ENCODE measurements around the gene TANC1.
"Not testable (repeated sequence)": the region's sequence is repeated elsewhere in the genome, so short reads cannot be mapped to it uniquely, and the experiment has no call there.

The TANC1 gene

GRCh38 chr2:159082119-159082518, 113.7 kb downstream of the TANC1 start:
- Mint-ChIP-seq H3K9me3 (no peaks in the 10 kb centered on the region), H3K36me3 (ENCODE audit: low read depth) (no peaks in the 10 kb centered on the region), H3K27me3 (peaks cover 6% of the 10 kb centered on the region), H3K4me1 (ENCODE audit: low read depth) (peaks cover 10% of the 10 kb centered on the region), H3K27ac (no peak overlapping the region), H3K4me3 (no peak overlapping the region)
- no peak for DNase-seq

GRCh38 chr2:159084384-159085370, 116.2 kb downstream of the TANC1 start:
- no peak overlapping the region for H3K4me3 Mint-ChIP-seq
- H3K27me3 Mint-ChIP-seq = peaks cover 6% of the 10 kb centered on the region
- H3K36me3 Mint-ChIP-seq (ENCODE audit: low read depth) = no peaks in the 10 kb centered on the region
- no peak overlapping the region for H3K27ac Mint-ChIP-seq
- H3K4me1 Mint-ChIP-seq (ENCODE audit: low read depth) = peaks cover 20% of the 10 kb centered on the region
- no peak for DNase-seq
- no peaks in the 10 kb centered on the region for H3K9me3 Mint-ChIP-seq

- Mint-ChIP-seq H3K4me3 (no peak overlapping the region), H3K9me3 (no peaks in the 10 kb centered on the region), H3K27me3 (no peaks in the 10 kb centered on the region), H3K36me3 (ENCODE audit: low read depth) (no peaks in the 10 kb centered on the region), H3K4me1 (ENCODE audit: low read depth) (peaks cover 31% of the 10 kb centered on the region), H3K27ac (no peak overlapping the region)
- DNase-seq = no peak
These were observed 117.9 kb downstream of the TANC1 start for GRCh38 chr2:159086342-159086741.

- Mint-ChIP-seq H3K36me3 (ENCODE audit: low read depth) (no peaks in the 10 kb centered on the region), H3K9me3 (no peaks in the 10 kb centered on the region), H3K27me3 (no peaks in the 10 kb centered on the region), H3K4me3 (no peak overlapping the region), H3K27ac (no peak overlapping the region), H3K4me1 (ENCODE audit: low read depth) (peaks cover 35% of the 10 kb centered on the region)
- no peak for DNase-seq
These were observed 118.4 kb downstream of the TANC1 start for GRCh38 chr2:159086826-159087225.

- Mint-ChIP-seq H3K9me3 (no peaks in the 10 kb centered on the region), H3K4me3 (no peak overlapping the region), H3K36me3 (ENCODE audit: low read depth) (no peaks in the 10 kb centered on the region), H3K4me1 (ENCODE audit: low read depth) (peaks cover 56% of the 10 kb centered on the region), H3K27ac (no peak overlapping the region), H3K27me3 (no peaks in the 10 kb centered on the region)
- no peak for DNase-seq
These were observed 120.5 kb downstream of the TANC1 start for GRCh38 chr2:159088906-159089305.

GRCh38 chr2:159089543-159089942, 121.1 kb downstream of the TANC1 start:
- Mint-ChIP-seq H3K9me3 (no peaks in the 10 kb centered on the region), H3K36me3 (ENCODE audit: low read depth) (no peaks in the 10 kb centered on the region), H3K4me1 (ENCODE audit: low read depth) (peaks cover 63% of the 10 kb centered on the region), H3K27ac (no peak overlapping the region), H3K4me3 (no peak overlapping the region), H3K27me3 (no peaks in the 10 kb centered on the region)
- no peak for DNase-seq

- H3K4me3 Mint-ChIP-seq = no peak overlapping the region
- no peak for DNase-seq
- no peak overlapping the region for H3K27ac Mint-ChIP-seq
- H3K4me1 Mint-ChIP-seq (ENCODE audit: low read depth) = peaks cover 63% of the 10 kb centered on the region
- H3K9me3 Mint-ChIP-seq = peaks cover under 1% of the 10 kb centered on the region
- H3K27me3 Mint-ChIP-seq = no peaks in the 10 kb centered on the region
- peaks cover under 1% of the 10 kb centered on the region for H3K36me3 Mint-ChIP-seq (ENCODE audit: low read depth)
These were observed 122.2 kb downstream of the TANC1 start for GRCh38 chr2:159090514-159091201.

- Mint-ChIP-seq H3K36me3 (ENCODE audit: low read depth) (peaks cover 6% of the 10 kb centered on the region), H3K4me3 (no peak overlapping the region), H3K27ac (no peak overlapping the region), H3K4me1 (ENCODE audit: low read depth) (peaks cover 62% of the 10 kb centered on the region), H3K27me3 (no peaks in the 10 kb centered on the region), H3K9me3 (peaks cover 6% of the 10 kb centered on the region)
- DNase-seq = no peak
These were observed 122.9 kb downstream of the TANC1 start for GRCh38 chr2:159091381-159091780.

GRCh38 chr2:159091976-159092375, 123.5 kb downstream of the TANC1 start:
- H3K9me3 Mint-ChIP-seq = peaks cover 12% of the 10 kb centered on the region
- peak overlapping the region; percentile 4 for H3K4me3 Mint-ChIP-seq
- peaks cover 9% of the 10 kb centered on the region for H3K36me3 Mint-ChIP-seq (ENCODE audit: low read depth)
- H3K27me3 Mint-ChIP-seq = no peaks in the 10 kb centered on the region
- H3K27ac Mint-ChIP-seq = no peak overlapping the region
- DNase-seq = no peak
- peaks cover 57% of the 10 kb centered on the region for H3K4me1 Mint-ChIP-seq (ENCODE audit: low read depth)

GRCh38 chr2:159093497-159093896, 125.1 kb downstream of the TANC1 start:
- H3K4me3 Mint-ChIP-seq = no peak overlapping the region
- peak overlapping the region; percentile 35 for H3K27ac Mint-ChIP-seq
- no peaks in the 10 kb centered on the region for H3K27me3 Mint-ChIP-seq
- no peak for DNase-seq
- H3K9me3 Mint-ChIP-seq = peaks cover 12% of the 10 kb centered on the region
- H3K36me3 Mint-ChIP-seq (ENCODE audit: low read depth) = peaks cover 9% of the 10 kb centered on the region
- peaks cover 49% of the 10 kb centered on the region for H3K4me1 Mint-ChIP-seq (ENCODE audit: low read depth)

- no peaks in the 10 kb centered on the region for H3K27me3 Mint-ChIP-seq
- peak overlapping the region; percentile 68 for H3K27ac Mint-ChIP-seq
- DNase-seq = no peak
- H3K4me3 Mint-ChIP-seq = no peak overlapping the region
- H3K9me3 Mint-ChIP-seq = peaks cover 12% of the 10 kb centered on the region
- peaks cover 55% of the 10 kb centered on the region for H3K4me1 Mint-ChIP-seq (ENCODE audit: low read depth)
- H3K36me3 Mint-ChIP-seq (ENCODE audit: low read depth) = peaks cover 9% of the 10 kb centered on the region
These were observed 125.8 kb downstream of the TANC1 start for GRCh38 chr2:159094173-159094737.

- Mint-ChIP-seq H3K4me3 (no peak overlapping the region), H3K36me3 (ENCODE audit: low read depth) (peaks cover 9% of the 10 kb centered on the region), H3K27me3 (no peaks in the 10 kb centered on the region), H3K27ac (no peak overlapping the region), H3K9me3 (peaks cover 12% of the 10 kb centered on the region), H3K4me1 (ENCODE audit: low read depth) (peaks cover 45% of the 10 kb centered on the region)
- DNase-seq = no peak
These were observed 127.4 kb downstream of the TANC1 start for GRCh38 chr2:159095813-159096212.

- H3K4me3 Mint-ChIP-seq; DNase-seq; H3K36me3 Mint-ChIP-seq (ENCODE audit: low read depth); H3K27me3 Mint-ChIP-seq; H3K27ac Mint-ChIP-seq: not testable (repeated sequence)
- H3K9me3 Mint-ChIP-seq = peaks cover 12% of the 10 kb centered on the region
- H3K4me1 Mint-ChIP-seq (ENCODE audit: low read depth) = peaks cover 40% of the 10 kb centered on the region
These were observed 127.9 kb downstream of the TANC1 start for GRCh38 chr2:159096302-159096855.

- no peak for DNase-seq
- no peak overlapping the region for H3K27ac Mint-ChIP-seq
These were observed 128.5 kb downstream of the TANC1 start for GRCh38 chr2:159096901-159097300.

More at GRCh38 chr2:159096901-159097300, 128.5 kb downstream of the TANC1 start:
- H3K4me3 Mint-ChIP-seq = no peak overlapping the region
- H3K9me3 Mint-ChIP-seq = peaks cover 12% of the 10 kb centered on the region
- H3K27me3 Mint-ChIP-seq = no peaks in the 10 kb centered on the region
- peaks cover 35% of the 10 kb centered on the region for H3K4me1 Mint-ChIP-seq (ENCODE audit: low read depth)
- peaks cover 9% of the 10 kb centered on the region for H3K36me3 Mint-ChIP-seq (ENCODE audit: low read depth)

All from activated T-cell treated with anti-CD3 and anti-CD28 coated beads, Interleukin-2, amount 50 U/mL, for 24 hours (primary cell).